G401 (cell line): ENCODE data around the gene RARS1. TPM values are rescaled to one million over a fixed set of nuclear protein-coding genes. Genes with fewer than 3 reads are reported as not detected.

ENCODE experiments used
- DNase-seq: peaks from one replicate; pipeline ENCODE4 v3.0.0-alpha.2; 2015; ENCODE audit warnings: low spot score
- in situ Hi-C: cut with HindIII; loops from 2 replicates; pipeline ENCODE4 v1.10.0; 2016; ENCODE audit warnings: low sequenced_read_pairs, mixed read lengths
- total RNA-seq: library from RNA; depleted of rRNA; stranded (reverse); fragments of >200 nt; shearing (Covaris generic); gene quantifications from 2 replicates; pipeline ENCODE4 v1.2.3, GENCODE V29; 2014; rRNA removed

The RARS1 gene
- total RNA-seq, 1 experiment from 2014 or later = 222 TPM

DNA sequence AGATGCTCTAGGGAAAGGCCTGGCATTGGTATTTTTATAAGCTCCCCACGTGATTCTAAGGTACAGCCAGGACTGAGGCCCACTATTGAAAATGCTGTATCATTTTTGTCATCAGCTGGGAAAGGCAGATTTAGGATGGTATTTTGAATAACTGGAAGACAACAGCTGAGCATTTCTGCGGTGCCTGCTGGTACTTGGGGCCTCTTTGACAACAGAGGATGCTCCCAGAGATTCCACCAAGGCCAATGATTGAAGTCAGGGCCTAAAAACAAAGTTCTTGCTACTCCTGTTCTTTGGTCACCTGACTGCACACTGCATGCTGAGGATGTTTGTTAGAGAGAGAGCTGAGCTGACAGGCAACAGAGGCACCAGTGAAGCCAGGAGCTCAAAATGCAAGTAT is 50.9 kb downstream of the RARS1 start:
- in situ Hi-C loops = no loop called here
- no peak for DNase-seq

DNA sequence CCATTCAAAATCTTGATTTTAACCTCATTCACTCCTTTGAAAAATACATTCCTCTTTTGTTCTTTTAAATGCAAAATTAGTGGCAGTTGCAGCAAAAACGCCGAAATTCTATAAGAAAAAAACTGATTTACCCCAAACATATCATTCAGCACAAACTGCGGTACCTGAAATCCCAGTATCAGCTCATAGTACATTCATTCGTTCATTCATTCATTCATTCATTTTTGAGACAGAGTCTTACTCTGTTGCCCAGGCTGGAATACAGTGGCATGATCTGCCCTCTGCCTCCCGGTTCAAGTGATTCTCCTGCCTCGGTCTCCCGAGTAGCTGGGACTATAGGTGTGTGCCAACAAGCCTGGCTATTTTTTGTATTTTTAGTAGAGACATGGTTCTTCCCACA is 63.3 kb downstream of the RARS1 start:
- no peak for DNase-seq
- in situ Hi-C loops = no loop called here

DNA sequence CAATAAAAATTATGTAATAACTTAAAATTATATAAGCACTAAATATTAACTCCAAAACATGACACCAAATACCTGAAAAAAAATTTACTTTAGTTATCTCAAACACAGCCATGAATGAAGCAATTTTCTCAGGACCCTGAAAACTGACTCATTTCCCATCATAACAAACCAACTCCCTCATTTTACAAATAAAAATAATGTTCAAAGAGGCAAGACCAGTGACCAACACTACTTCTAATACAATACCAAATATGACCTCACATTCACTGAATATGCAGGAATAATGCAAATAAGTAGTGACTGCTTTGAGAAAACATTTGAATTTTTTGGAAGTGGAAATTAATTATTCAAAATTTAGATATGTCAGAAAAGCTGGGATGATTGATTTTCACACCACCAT is 64.4 kb downstream of the RARS1 start:
- in situ Hi-C loops = no loop called here
- no peak for DNase-seq

DNA sequence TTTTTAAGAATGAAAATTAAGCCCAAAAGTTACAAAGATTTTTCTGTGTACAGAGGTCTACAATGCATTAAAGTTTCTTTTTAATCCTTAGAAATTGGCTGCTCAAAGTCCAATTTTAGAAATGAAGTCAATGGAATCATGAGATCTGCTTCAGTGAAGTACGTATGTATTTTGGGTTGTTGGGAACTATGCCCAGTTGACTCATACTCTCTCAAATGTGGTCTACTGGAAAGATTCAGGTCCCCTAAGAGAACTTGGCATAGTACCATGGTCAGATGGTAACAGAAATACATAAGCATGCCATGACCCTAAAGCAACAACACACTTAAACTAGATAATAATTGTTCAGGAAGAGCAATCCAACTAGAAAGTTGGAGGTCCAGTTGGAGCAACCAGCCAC is 65.9 kb downstream of the RARS1 start:
- DNase-seq = peak; percentile 34

DNA sequence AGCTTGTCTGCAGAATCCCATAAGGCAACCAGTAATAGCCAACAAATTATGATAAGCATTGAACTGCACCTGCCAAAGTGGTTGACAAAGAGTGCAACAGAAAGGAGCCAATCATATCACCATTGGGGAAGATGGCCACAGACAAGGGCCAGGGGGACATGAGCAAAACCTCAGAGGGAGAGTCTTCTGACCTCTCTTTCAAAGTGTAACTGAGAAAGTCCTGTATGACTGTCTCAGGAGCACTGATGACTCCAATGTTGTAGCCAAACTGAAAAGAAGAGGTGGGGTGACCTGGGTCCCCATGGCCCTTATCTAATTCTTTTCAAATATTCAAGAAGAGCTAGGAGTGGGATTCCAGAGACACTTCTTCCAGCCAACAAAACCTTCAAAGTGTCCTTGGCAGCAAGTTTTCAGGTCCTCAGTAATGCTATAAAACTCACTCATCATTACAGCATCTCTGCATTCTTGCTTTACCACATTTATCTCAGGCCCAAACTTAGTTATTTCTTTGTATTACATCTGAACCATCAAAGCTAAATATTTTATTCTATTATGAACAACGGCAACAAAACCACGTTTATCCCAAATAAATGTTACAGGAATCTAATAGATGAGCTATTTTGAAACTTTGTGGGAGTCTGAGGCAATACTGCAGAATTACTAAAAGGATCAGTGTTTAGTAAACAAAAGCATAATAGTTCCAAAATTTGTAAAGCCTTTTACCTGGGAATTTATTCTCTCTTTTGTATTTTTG is 67.3 kb downstream of the RARS1 start:
- no peak for DNase-seq
- in situ Hi-C loops = no loop called here

More for the DNA sequence above, 65.9 kb downstream of the RARS1 start:
- in situ Hi-C loops = no loop called here

- peak; percentile 30 for DNase-seq
- in situ Hi-C loops = no loop called here
These were observed 71.1 kb downstream of the RARS1 start for GRCh38 chr5:168557389-168557788.

DNA sequence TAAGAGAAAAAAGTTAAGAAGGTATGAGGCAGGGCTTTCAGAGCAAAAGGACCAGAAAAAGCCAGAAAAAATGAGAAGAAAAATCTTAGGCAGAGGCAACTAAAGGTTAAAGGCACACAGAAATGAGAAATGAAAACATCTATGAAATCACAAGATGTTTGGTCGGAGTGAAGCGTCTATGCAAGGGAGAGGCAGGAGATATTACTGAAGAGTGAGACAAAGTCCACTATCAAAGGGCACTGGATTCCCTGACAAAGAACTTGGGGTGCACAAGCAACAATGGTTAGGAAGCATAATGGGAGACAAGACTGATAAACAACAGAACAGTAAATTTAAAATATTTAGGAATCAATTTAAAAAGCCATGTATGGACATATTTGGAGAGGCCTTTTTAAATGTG is 76.0 kb downstream of the RARS1 start:
- in situ Hi-C loops = no loop called here

DNA sequence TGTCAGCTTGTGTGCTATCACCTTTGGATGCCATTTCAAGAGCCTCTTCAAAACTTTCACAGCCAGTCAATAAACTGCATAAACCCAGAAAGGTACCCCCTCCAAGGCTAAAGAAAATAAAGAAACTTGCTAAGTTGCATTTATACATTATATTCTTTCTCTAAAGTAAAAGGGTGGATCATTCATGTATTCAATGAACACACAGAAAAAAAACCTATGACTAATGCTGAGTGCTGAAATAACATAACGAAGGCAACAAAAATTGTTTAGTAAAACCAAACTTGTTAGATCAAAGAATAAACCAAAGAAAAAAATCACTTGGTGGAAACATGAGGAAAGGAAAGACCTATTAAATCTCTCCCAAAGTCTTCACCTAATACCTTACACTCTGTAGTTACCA is 77.7 kb downstream of the RARS1 start:
- DNase-seq = no peak
- in situ Hi-C loops = no loop called here

More for the DNA sequence above, 76.0 kb downstream of the RARS1 start:
- DNase-seq = no peak

DNA sequence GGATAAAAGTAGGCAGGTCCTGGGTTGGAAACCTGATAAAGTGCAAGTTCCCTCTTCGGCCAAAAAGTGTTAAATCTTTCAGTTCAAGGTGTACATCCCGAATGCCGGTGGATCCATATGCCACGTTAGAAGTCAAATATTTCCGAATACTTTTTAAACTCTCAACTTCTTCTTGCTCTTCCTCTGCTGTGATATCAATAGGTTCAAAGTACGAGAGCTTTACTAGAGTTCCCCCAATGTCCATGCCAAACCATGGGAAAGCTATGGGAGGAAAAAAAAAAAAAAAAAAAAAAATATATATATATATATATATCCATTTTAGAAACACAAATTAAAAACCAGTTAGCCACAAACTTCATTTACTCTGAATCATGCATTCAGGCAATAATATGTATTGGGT is 82.5 kb downstream of the RARS1 start:
- in situ Hi-C loops = no loop called here
- DNase-seq = no peak

Other genes with a start within 250 kb of the RARS1 start
- 37.0 and 46.3 TPM in 2 replicates for gene WWC1, start 194.8 kb upstream of the RARS1 start, total RNA-seq
- gene FBLL1, start 42.8 kb downstream of the RARS1 start, total RNA-seq = not detected in 2 replicates
- 30.7 and 44.6 TPM in 2 replicates for gene PANK3, start 92.9 kb downstream of the RARS1 start, total RNA-seq